WI38 (cell line): ENCODE measurements around the gene MINDY4.

Experiments used
- H3K4me3 ChIP-seq: 2 replicates; pipeline ENCODE4 v1.5.1; 2011; ENCODE audit warnings: low read depth, mild to moderate bottlenecking, control low read depth, low read length
- TF ChIP-seq, protein P1 (sequence below): IDR thresholded peaks from 2 replicates; pipeline ENCODE4 v1.5.1; 2012; ENCODE audit warnings: low read depth, mild to moderate bottlenecking, control low read depth, low read length

Gene MINDY4

DNA sequence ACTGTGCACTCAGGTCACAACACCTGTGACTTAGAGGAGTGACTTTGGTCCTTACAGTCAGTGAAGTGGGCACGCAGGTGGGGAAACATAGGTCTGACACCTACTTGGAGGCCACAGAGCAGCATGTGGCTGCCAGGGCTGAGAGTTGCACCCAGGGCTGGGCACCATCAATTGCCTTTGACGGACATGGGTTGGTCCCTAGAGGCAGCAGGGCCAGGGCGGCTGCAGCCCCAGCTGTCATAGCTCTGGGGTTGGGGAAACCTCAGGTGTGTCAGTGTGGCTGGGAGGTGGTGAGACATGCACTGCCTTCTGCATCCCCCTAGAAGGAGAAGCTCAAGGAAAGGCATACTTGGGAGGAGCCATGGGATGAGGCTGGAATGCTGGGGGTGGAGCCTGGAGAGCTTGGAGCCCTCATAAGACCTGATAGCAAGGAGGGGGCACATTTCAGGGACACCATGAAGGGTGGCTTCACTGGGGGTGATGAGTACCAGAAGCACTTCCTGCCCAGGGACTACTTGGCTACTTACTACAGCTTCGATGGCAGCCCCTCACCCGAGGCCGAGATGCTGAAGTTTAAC is 19.4 kb upstream of the MINDY4 start, which contains the start of gene INMT:
Gene INMT, plus strand, starts transcription at position 440 of the 578 bp plus-strand sequence. Its CDS starts 16 bp downstream, at position 456.
- H3K4me3 ChIP-seq = no peak within 1 kb of the TSS
- TF ChIP-seq, protein P1, sequence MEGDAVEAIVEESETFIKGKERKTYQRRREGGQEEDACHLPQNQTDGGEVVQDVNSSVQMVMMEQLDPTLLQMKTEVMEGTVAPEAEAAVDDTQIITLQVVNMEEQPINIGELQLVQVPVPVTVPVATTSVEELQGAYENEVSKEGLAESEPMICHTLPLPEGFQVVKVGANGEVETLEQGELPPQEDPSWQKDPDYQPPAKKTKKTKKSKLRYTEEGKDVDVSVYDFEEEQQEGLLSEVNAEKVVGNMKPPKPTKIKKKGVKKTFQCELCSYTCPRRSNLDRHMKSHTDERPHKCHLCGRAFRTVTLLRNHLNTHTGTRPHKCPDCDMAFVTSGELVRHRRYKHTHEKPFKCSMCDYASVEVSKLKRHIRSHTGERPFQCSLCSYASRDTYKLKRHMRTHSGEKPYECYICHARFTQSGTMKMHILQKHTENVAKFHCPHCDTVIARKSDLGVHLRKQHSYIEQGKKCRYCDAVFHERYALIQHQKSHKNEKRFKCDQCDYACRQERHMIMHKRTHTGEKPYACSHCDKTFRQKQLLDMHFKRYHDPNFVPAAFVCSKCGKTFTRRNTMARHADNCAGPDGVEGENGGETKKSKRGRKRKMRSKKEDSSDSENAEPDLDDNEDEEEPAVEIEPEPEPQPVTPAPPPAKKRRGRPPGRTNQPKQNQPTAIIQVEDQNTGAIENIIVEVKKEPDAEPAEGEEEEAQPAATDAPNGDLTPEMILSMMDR = no peak

- TF ChIP-seq, protein P1 = no peak
- no peak overlapping the region for H3K4me3 ChIP-seq
These were observed 18.7 kb upstream of the MINDY4 start for GRCh38 chr7:30752484-30752883.

DNA sequence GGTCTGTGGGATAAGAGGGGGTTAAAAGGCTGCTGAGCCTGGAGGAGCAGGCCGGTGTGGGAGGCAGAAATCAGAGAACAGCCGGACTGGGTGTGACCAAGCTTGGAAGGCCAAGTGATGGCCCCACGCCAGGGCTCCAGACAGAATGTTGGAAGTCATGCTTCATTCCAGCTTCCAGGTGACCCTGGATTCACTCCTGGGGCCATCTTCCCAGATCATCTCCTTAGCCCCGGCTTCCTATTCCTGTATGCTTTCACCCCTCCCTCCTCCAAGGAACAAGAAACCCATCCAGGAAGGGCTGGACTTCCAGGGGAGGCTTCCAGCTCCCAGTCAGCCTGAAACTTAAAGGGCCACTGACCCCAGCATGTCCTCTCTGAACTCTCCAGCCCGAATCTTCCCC is 18.2 kb upstream of the MINDY4 start:
- no peak overlapping the region for H3K4me3 ChIP-seq
- TF ChIP-seq, protein P1 = no peak

GRCh38 chr7:30754315-30754877 is 16.8 kb upstream of the MINDY4 start:
- TF ChIP-seq, protein P1 = no peak
- no peak overlapping the region for H3K4me3 ChIP-seq

GRCh38 chr7:30755384-30756154 is 15.6 kb upstream of the MINDY4 start:
- TF ChIP-seq, protein P1 = no peak

GRCh38 chr7:30757342-30757692 is 13.9 kb upstream of the MINDY4 start:
- no peak overlapping the region for H3K4me3 ChIP-seq
- TF ChIP-seq, protein P1 = no peak

More at GRCh38 chr7:30755384-30756154, 15.6 kb upstream of the MINDY4 start:
- H3K4me3 ChIP-seq = no peak overlapping the region
